ENCODE data around the gene ERG28. TPM values are rescaled to one million over a fixed set of nuclear protein-coding genes. Genes with fewer than 3 reads are reported as not detected.
"Not testable (repeated sequence)": the region's sequence is repeated elsewhere in the genome, so short reads cannot be mapped to it uniquely, and the experiment has no call there.

The ERG28 gene
- total and polyA plus RNA-seq, 2 donors (not counting 1 experiment from before 2014, with no cell fraction given): 13.5 to 43.9 TPM

GRCh38 chr14:75697386-75697785, 36.7 kb upstream of the ERG28 start:
- H3K4me1 ChIP-seq (ENCODE audit: control insufficient read depth, extremely low read depth, insufficient read depth, low read length): no peaks in the 10 kb centered on the region
- no peak overlapping the region for H3K4me2 ChIP-seq (ENCODE audit: extremely low read depth, insufficient read depth, low read length)
- no peak overlapping the region for H3K4me3 ChIP-seq (replicated peaks in 1 of 4; ENCODE audit: control extremely low read depth in 1 of 4, insufficient read depth in 1 of 4, low read depth in 3 of 4, low read length in 4 of 4)
- peaks cover 1% of the 10 kb centered on the region for H3K36me3 ChIP-seq (ENCODE audit: control insufficient read depth, insufficient read depth, low read length)
- TF ChIP-seq EZH2 (IDR thresholded peaks at IDR 0.05; ENCODE audit: low read length, missing control alignments) (no peak), CTCF (conservative IDR thresholded peaks at IDR 0.05 in 1 of 2, IDR thresholded peaks at IDR 0.05 in 1 of 2; ENCODE audit: low read depth in 1 of 2, low read length in 2 of 2) (no peak)
- no peaks in the 10 kb centered on the region for H4K20me1 ChIP-seq (ENCODE audit: control insufficient read depth, extremely low read depth, insufficient read depth, low read length)
- no peaks in the 10 kb centered on the region for H3K9me3 ChIP-seq (ENCODE audit: control insufficient read depth, insufficient read depth, low read depth, low read length)
- H3K27ac ChIP-seq (ENCODE audit: insufficient read depth, low read length): no peak overlapping the region
- no peak overlapping the region for H3K9ac ChIP-seq (ENCODE audit: insufficient read depth, low read length)
- no peak overlapping the region for H2AFZ ChIP-seq (ENCODE audit: low read length)
- H3K79me2 ChIP-seq (ENCODE audit: control insufficient read depth, insufficient read depth, low read length): no peaks in the 10 kb centered on the region
- DNase-seq (ENCODE audit: low read depth in 2 of 2): no peak
- H3K27me3 ChIP-seq (ENCODE audit: control insufficient read depth, insufficient read depth, low read length): no peaks in the 10 kb centered on the region

GRCh38 chr14:75695025-75695424, 34.3 kb upstream of the ERG28 start:
- H3K27ac ChIP-seq (ENCODE audit: insufficient read depth, low read length); H3K79me2 ChIP-seq (ENCODE audit: control insufficient read depth, insufficient read depth, low read length); H3K4me1 ChIP-seq (ENCODE audit: control insufficient read depth, extremely low read depth, insufficient read depth, low read length); H4K20me1 ChIP-seq (ENCODE audit: control insufficient read depth, extremely low read depth, insufficient read depth, low read length); H3K4me3 ChIP-seq (replicated peaks in 1 of 4; ENCODE audit: control extremely low read depth in 1 of 4, insufficient read depth in 1 of 4, low read depth in 3 of 4, low read length in 4 of 4); H3K9ac ChIP-seq (ENCODE audit: insufficient read depth, low read length); H3K36me3 ChIP-seq (ENCODE audit: control insufficient read depth, insufficient read depth, low read length); DNase-seq (ENCODE audit: low read depth in 2 of 2); H3K27me3 ChIP-seq (ENCODE audit: control insufficient read depth, insufficient read depth, low read length); H3K9me3 ChIP-seq (ENCODE audit: control insufficient read depth, insufficient read depth, low read depth, low read length); H3K4me2 ChIP-seq (ENCODE audit: extremely low read depth, insufficient read depth, low read length); H2AFZ ChIP-seq (ENCODE audit: low read length): not testable (repeated sequence)

GRCh38 chr14:75690010-75690409, 29.3 kb upstream of the ERG28 start:
- Histone ChIP-seq H3K4me1 (ENCODE audit: control insufficient read depth, extremely low read depth, insufficient read depth, low read length) (no peaks in the 10 kb centered on the region), H3K36me3 (ENCODE audit: control insufficient read depth, insufficient read depth, low read length) (peaks cover 2% of the 10 kb centered on the region), H3K4me3 (replicated peaks in 1 of 4; ENCODE audit: control extremely low read depth in 1 of 4, insufficient read depth in 1 of 4, low read depth in 3 of 4, low read length in 4 of 4) (no peak overlapping the region), H3K79me2 (ENCODE audit: control insufficient read depth, insufficient read depth, low read length) (no peaks in the 10 kb centered on the region), H3K27ac (ENCODE audit: insufficient read depth, low read length) (no peak overlapping the region), H3K27me3 (ENCODE audit: control insufficient read depth, insufficient read depth, low read length) (no peaks in the 10 kb centered on the region), H3K4me2 (ENCODE audit: extremely low read depth, insufficient read depth, low read length) (no peak overlapping the region), H3K9me3 (ENCODE audit: control insufficient read depth, insufficient read depth, low read depth, low read length) (no peaks in the 10 kb centered on the region), H2AFZ (ENCODE audit: low read length) (no peak overlapping the region), H3K9ac (ENCODE audit: insufficient read depth, low read length) (no peak overlapping the region), H4K20me1 (ENCODE audit: control insufficient read depth, extremely low read depth, insufficient read depth, low read length) (no peaks in the 10 kb centered on the region)
- DNase-seq (ENCODE audit: low read depth in 2 of 2): peak in 1 of 2 donors; percentile 30
- TF ChIP-seq EZH2 (IDR thresholded peaks at IDR 0.05; ENCODE audit: low read length, missing control alignments): no peak
- no peak for TF ChIP-seq CTCF (conservative IDR thresholded peaks at IDR 0.05 in 1 of 2, IDR thresholded peaks at IDR 0.05 in 1 of 2; ENCODE audit: low read depth in 1 of 2, low read length in 2 of 2)

All from fibroblast of lung (primary cell).